ENCODE data around the gene MYO1E. TPM values are rescaled to one million over a fixed set of nuclear protein-coding genes. Genes with fewer than 3 reads are reported as not detected.
"Not testable (repeated sequence)": the region's sequence is repeated elsewhere in the genome, so short reads cannot be mapped to it uniquely, and the experiment has no call there.

The MYO1E gene
- polyA plus RNA-seq, 2 donors, result 39.6 to 43.3 TPM

DNA sequence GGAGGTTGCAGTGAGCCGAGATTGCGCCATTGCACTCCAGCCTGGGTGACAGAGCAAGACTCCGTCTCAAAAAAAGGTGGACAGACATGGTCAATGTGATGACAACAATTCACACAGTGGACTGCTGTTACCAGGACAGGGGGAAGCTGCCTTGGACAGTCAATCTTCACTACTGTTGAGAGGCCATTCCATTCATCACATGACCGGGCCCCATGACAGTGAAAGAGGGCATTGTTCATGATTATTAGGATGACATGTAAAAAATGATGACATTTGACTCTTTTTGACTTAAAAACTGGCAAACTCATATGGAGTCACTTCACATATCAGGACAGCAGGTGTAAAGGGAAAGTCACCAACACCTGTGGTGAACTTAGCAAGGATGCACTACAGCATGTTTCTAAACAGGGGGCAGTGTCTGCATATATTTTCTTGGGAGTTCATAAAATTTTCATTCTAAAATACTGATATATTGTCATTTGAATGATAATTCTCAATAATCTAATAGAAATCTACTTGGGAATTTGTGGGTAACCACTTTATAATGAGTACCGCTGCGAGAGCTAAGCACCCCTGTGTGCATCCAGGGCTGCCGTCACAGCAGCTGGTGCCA, 200.3 kb downstream of the MYO1E start:
- Histone ChIP-seq H3K36me3 (ENCODE audit: control insufficient read depth in 2 of 2, insufficient read depth in 2 of 2, low read length in 1 of 2) (no peaks in the 10 kb centered on the region), H3K4me1 (ENCODE audit: control insufficient read depth in 2 of 2, insufficient read depth in 2 of 2, low read length in 1 of 2) (peaks cover 0 to 4% of the 10 kb centered on the region in 2 donors), H3K4me3 (ENCODE audit: low read depth in 1 of 2, low read length in 2 of 2) (no peak overlapping the region), H3K9me3 (ENCODE audit: control insufficient read depth in 2 of 2, insufficient read depth in 1 of 2, low read depth in 1 of 2, low read length in 1 of 2) (no peaks in the 10 kb centered on the region), H3K27ac (ENCODE audit: low read depth in 2 of 2, low read length in 1 of 2) (no peak overlapping the region), H3K27me3 (ENCODE audit: control insufficient read depth in 1 of 2, insufficient read depth in 2 of 2, low read length in 2 of 2) (no peaks in the 10 kb centered on the region)
- WGBS, 2 donors, result 97 to 98% methylated on average over 7 of the region's 7 CpGs

DNA sequence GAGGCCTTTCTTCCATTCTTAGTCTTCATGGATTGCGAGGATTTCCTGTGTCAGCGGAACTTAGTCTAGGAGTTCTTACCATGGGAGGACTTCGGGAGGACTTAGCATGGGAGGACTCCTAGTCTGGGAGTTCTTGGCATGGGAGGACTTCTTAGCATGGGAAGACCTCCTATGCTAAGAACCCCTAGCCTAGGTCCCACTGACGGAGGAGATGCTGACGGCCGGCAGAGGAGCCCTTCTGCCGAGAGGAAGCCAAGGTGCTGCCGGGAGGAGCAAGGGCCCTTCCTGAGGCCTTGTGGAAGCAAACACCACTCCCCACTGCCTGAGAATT, 201.6 kb downstream of the MYO1E start:
- Histone ChIP-seq H3K4me3 (ENCODE audit: low read depth in 1 of 2, low read length in 2 of 2) (no peak overlapping the region), H3K27me3 (ENCODE audit: control insufficient read depth in 1 of 2, insufficient read depth in 2 of 2, low read length in 2 of 2) (no peaks in the 10 kb centered on the region), H3K4me1 (ENCODE audit: control insufficient read depth in 2 of 2, insufficient read depth in 2 of 2, low read length in 1 of 2) (peaks cover 4% of the 10 kb centered on the region in 2 donors), H3K36me3 (ENCODE audit: control insufficient read depth in 2 of 2, insufficient read depth in 2 of 2, low read length in 1 of 2) (no peaks in the 10 kb centered on the region), H3K27ac (ENCODE audit: low read depth in 2 of 2, low read length in 1 of 2) (peak overlapping the region in 1 of 2 donors; percentile 85), H3K9me3 (ENCODE audit: control insufficient read depth in 2 of 2, insufficient read depth in 1 of 2, low read depth in 1 of 2, low read length in 1 of 2) (no peaks in the 10 kb centered on the region)
- 95 to 97% methylated on average over 8 of the region's 8 CpGs for WGBS, 2 donors

DNA sequence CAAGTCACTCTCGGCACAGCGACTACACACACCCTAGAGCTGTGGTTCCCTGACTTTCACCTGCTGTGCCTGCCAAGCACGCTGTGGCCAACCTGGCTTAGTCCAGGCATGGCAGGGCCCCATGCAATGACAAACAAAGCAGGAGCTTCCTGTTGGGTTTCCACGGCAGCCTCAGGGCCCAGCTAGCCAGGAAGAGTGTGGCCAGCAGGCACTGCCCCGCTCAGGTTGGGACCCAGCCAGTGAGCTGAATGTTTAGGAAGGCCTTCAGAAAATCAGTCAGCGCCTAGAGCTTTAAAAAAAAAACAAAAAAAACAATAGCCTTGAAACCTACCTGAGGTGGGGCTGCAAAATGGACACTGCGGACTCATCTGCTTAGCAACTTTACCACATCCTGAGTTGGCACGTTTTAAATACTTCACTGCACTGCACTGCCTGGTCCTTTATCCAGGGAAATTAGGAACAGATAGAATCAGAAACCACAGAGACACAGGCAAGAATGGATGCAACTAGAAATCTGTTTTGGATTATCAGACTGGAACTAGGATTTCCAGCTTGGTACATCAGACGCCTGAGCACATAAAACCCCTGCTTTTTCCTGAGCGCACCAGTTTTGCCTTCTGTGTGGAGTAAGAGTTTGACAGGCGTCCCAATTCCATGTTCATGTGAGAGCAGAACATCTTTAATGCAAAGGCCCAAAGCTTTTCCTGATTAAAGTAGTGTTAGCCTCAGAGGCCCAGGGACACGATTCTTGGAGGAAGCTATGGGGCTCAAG, 202.2 kb downstream of the MYO1E start:
- Histone ChIP-seq H3K27ac (ENCODE audit: low read depth in 2 of 2, low read length in 1 of 2) (peak overlapping the region; percentile 71 to 85), H3K4me1 (ENCODE audit: control insufficient read depth in 2 of 2, insufficient read depth in 2 of 2, low read length in 1 of 2) (peaks cover 4% of the 10 kb centered on the region in 2 donors), H3K36me3 (ENCODE audit: control insufficient read depth in 2 of 2, insufficient read depth in 2 of 2, low read length in 1 of 2) (no peaks in the 10 kb centered on the region), H3K9me3 (ENCODE audit: control insufficient read depth in 2 of 2, insufficient read depth in 1 of 2, low read depth in 1 of 2, low read length in 1 of 2) (no peaks in the 10 kb centered on the region), H3K27me3 (ENCODE audit: control insufficient read depth in 1 of 2, insufficient read depth in 2 of 2, low read length in 2 of 2) (no peaks in the 10 kb centered on the region), H3K4me3 (ENCODE audit: low read depth in 1 of 2, low read length in 2 of 2) (no peak overlapping the region)
- 51 to 61% methylated on average over 12 of the region's 12 CpGs for WGBS, 2 donors

DNA sequence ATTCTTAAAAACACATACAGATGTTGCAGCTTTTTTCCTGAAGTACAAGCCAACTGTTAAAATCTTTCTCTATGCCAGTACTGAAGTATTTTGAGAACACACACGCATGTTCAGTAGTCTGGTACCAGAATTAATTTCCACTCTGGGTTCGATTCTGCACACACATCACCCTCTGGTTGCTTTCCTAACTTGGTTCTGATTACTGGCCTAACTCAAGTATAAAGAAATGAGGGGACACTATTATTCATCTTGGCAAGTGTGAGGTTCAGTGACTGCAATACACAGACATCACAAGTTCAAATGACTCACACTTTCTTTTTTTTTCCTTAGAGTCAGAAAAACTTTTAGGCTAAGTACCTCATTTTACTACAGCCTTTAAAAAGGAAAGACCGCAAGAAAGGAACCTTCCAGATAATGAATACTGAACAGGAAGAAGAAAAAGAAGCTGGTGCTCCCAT, 203.4 kb downstream of the MYO1E start:
- H3K9me3 ChIP-seq (ENCODE audit: control insufficient read depth in 2 of 2, insufficient read depth in 1 of 2, low read depth in 1 of 2, low read length in 1 of 2), result no peaks in the 10 kb centered on the region
- H3K4me1 ChIP-seq (ENCODE audit: control insufficient read depth in 2 of 2, insufficient read depth in 2 of 2, low read length in 1 of 2), result peaks cover 8 to 10% of the 10 kb centered on the region in 2 donors
- H3K27me3 ChIP-seq (ENCODE audit: control insufficient read depth in 1 of 2, insufficient read depth in 2 of 2, low read length in 2 of 2), result no peaks in the 10 kb centered on the region
- no peak overlapping the region for H3K4me3 ChIP-seq (ENCODE audit: low read depth in 1 of 2, low read length in 2 of 2)
- WGBS, 2 donors, result 64 to 75% methylated on average over 3 of the region's 3 CpGs
- no peaks in the 10 kb centered on the region for H3K36me3 ChIP-seq (ENCODE audit: control insufficient read depth in 2 of 2, insufficient read depth in 2 of 2, low read length in 1 of 2)
- peak overlapping the region in 1 of 2 donors; percentile 71 for H3K27ac ChIP-seq (ENCODE audit: low read depth in 2 of 2, low read length in 1 of 2)

DNA sequence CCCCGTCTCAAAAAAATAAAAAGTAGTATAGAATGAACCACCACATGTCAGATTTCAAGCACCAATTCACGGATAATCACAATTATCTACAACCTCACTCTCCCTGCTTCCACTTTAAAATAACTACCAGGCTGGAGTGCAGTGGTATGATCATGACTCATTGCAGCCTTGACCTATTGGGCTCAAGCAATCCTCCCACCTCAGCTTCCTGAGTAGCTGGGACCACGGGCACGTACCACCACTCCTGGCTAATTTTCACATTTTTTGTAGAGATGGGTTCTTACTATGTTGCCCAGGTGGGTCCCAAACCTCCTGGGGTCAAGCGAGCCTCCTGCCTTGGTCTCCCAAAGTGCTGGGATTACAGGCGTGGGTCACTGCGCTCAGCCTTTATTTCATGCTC, 204.1 kb downstream of the MYO1E start:
- H3K36me3 ChIP-seq (ENCODE audit: control insufficient read depth in 2 of 2, insufficient read depth in 2 of 2, low read length in 1 of 2), result no peaks in the 10 kb centered on the region
- H3K4me3 ChIP-seq (ENCODE audit: low read depth in 1 of 2, low read length in 2 of 2), result no peak overlapping the region
- no peaks in the 10 kb centered on the region for H3K9me3 ChIP-seq (ENCODE audit: control insufficient read depth in 2 of 2, insufficient read depth in 1 of 2, low read depth in 1 of 2, low read length in 1 of 2)
- H3K27ac ChIP-seq (ENCODE audit: low read depth in 2 of 2, low read length in 1 of 2), result no peak overlapping the region
- no peaks in the 10 kb centered on the region for H3K27me3 ChIP-seq (ENCODE audit: control insufficient read depth in 1 of 2, insufficient read depth in 2 of 2, low read length in 2 of 2)
- H3K4me1 ChIP-seq (ENCODE audit: control insufficient read depth in 2 of 2, insufficient read depth in 2 of 2, low read length in 1 of 2), result peaks cover 8 to 10% of the 10 kb centered on the region in 2 donors
- WGBS, 2 donors, result 85 to 90% methylated on average over 7 of the region's 7 CpGs

DNA sequence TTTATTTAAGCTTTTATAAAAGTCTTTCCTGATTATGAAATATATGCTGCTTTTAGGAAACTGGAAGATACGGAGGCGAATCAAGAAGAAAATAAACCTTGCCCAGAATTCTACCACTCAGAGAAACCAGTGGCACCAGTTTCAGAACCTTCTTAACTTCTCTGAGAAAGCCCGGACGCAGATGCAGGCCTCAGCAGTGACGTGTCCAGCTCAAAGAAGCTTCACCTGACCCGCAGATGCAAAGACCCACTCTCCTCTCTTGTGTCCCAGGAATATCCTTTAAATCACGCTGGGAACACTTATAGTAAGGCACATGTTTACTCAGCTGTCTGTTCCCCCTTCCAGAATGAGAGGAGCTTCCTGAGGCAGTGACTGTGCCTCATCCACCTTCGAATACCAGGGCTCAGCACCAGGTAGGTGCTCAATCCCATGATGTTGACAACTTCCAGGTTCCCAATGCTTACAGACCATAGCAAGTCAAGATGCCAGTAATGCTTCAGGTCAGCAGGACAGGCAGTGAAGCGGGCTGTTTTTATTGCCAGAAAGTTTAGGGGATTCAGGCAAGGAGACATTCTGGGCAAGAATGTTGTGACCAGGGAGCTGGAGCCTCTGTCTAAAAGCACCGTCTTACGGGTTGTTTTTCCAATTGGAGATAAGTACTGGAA, 205.9 kb downstream of the MYO1E start:
- 57 to 62% methylated on average over 11 of the region's 11 CpGs for WGBS, 2 donors
- Histone ChIP-seq H3K27ac (ENCODE audit: low read depth in 2 of 2, low read length in 1 of 2) (peak overlapping the region; percentile 61 to 89), H3K36me3 (ENCODE audit: control insufficient read depth in 2 of 2, insufficient read depth in 2 of 2, low read length in 1 of 2) (peaks cover 0 to 2% of the 10 kb centered on the region in 2 donors)

DNA sequence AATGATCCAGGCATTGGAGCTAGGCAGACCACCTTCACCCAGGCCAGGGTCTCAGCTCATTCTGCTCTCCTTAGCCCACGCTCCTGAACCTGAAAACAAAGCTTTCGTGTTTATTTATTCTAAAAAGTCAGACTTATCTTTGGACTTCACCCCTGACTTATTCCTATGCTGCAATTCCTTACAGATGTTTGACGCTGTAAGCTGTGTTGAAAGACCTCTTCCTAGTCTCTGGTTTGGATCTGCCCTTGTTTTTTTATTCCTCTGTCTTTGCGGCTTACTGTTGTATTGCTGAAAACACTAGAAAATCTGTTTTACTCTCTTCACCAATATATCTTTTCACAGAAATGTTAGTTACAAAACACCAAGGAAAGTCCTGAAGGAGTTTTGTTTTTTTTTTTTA, 206.5 kb downstream of the MYO1E start:
- Histone ChIP-seq H3K27ac (ENCODE audit: low read depth in 2 of 2, low read length in 1 of 2) (peak overlapping the region; percentile 74 to 96), H3K36me3 (ENCODE audit: control insufficient read depth in 2 of 2, insufficient read depth in 2 of 2, low read length in 1 of 2) (peaks cover 2 to 3% of the 10 kb centered on the region in 2 donors)
- 48 to 50% methylated on average over 4 of the region's 4 CpGs for WGBS, 2 donors

More for the DNA sequence above, 205.9 kb downstream of the MYO1E start:
- Histone ChIP-seq H3K27me3 (ENCODE audit: control insufficient read depth in 1 of 2, insufficient read depth in 2 of 2, low read length in 2 of 2) (no peaks in the 10 kb centered on the region), H3K9me3 (ENCODE audit: control insufficient read depth in 2 of 2, insufficient read depth in 1 of 2, low read depth in 1 of 2, low read length in 1 of 2) (no peaks in the 10 kb centered on the region), H3K4me3 (ENCODE audit: low read depth in 1 of 2, low read length in 2 of 2) (no peak overlapping the region), H3K4me1 (ENCODE audit: control insufficient read depth in 2 of 2, insufficient read depth in 2 of 2, low read length in 1 of 2) (peaks cover 8 to 10% of the 10 kb centered on the region in 2 donors)

DNA sequence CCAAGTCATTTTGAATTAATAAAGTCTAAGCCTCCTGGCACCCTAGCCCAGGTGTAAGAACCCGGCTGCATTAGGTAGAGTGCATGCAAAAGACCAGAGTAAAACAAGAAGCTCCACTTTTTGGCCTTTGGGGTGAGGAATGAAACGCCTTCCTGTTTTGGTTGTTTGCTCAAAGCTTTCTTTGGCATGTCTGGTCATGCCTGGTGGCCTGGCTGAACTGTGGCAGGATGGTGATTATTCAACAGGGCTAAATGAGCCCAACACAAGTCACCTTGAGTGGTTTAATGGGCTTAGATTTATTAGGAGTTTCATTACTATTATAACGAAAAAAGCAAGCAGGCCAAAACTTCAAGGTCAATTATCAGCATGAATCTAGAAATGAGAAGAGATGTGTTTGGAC, 206.9 kb downstream of the MYO1E start:
- 45 to 54% methylated on average over 3 of the region's 3 CpGs for WGBS, 2 donors
- Histone ChIP-seq H3K4me1 (ENCODE audit: control insufficient read depth in 2 of 2, insufficient read depth in 2 of 2, low read length in 1 of 2) (peaks cover 8 to 10% of the 10 kb centered on the region in 2 donors), H3K4me3 (ENCODE audit: low read depth in 1 of 2, low read length in 2 of 2) (no peak overlapping the region), H3K27ac (ENCODE audit: low read depth in 2 of 2, low read length in 1 of 2) (peak overlapping the region; percentile 74 to 96), H3K27me3 (ENCODE audit: control insufficient read depth in 1 of 2, insufficient read depth in 2 of 2, low read length in 2 of 2) (no peaks in the 10 kb centered on the region), H3K36me3 (ENCODE audit: control insufficient read depth in 2 of 2, insufficient read depth in 2 of 2, low read length in 1 of 2) (peaks cover 2 to 8% of the 10 kb centered on the region in 2 donors), H3K9me3 (ENCODE audit: control insufficient read depth in 2 of 2, insufficient read depth in 1 of 2, low read depth in 1 of 2, low read length in 1 of 2) (no peaks in the 10 kb centered on the region)

More for the DNA sequence above, 206.5 kb downstream of the MYO1E start:
- Histone ChIP-seq H3K4me1 (ENCODE audit: control insufficient read depth in 2 of 2, insufficient read depth in 2 of 2, low read length in 1 of 2) (peaks cover 8 to 10% of the 10 kb centered on the region in 2 donors), H3K4me3 (ENCODE audit: low read depth in 1 of 2, low read length in 2 of 2) (no peak overlapping the region), H3K9me3 (ENCODE audit: control insufficient read depth in 2 of 2, insufficient read depth in 1 of 2, low read depth in 1 of 2, low read length in 1 of 2) (no peaks in the 10 kb centered on the region), H3K27me3 (ENCODE audit: control insufficient read depth in 1 of 2, insufficient read depth in 2 of 2, low read length in 2 of 2) (no peaks in the 10 kb centered on the region)

DNA sequence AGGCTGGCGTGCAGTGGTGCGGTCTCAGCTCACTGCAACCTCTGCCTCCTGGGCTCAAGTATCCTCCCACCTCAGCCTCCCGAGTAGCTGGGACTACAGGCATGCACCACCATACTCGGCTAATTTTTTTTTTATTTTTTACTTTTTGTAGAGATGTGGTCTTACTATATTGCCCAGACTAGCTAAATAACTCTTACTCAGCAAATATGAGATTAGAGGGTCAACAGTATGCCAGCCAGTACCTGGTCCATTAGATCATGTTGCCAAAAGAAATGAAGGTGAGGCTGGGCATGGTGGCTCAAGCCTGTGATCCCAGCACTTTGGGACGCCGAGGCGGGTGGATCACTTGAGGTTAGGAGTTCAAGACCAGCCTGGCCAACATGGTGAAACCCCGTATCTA, 210.6 kb downstream of the MYO1E start:
- not testable (repeated sequence) for H3K36me3 ChIP-seq (ENCODE audit: control insufficient read depth in 2 of 2, insufficient read depth in 2 of 2, low read length in 1 of 2); H3K27me3 ChIP-seq (ENCODE audit: control insufficient read depth in 1 of 2, insufficient read depth in 2 of 2, low read length in 2 of 2)
- 97% methylated on average over 8 of the region's 8 CpGs for WGBS, 2 donors

More for the DNA sequence above, 210.6 kb downstream of the MYO1E start:
- H3K4me1 ChIP-seq (ENCODE audit: control insufficient read depth in 2 of 2, insufficient read depth in 2 of 2, low read length in 1 of 2), result peaks cover 6 to 11% of the 10 kb centered on the region in 2 donors
- H3K27ac ChIP-seq (ENCODE audit: low read depth in 2 of 2, low read length in 1 of 2); H3K4me3 ChIP-seq (ENCODE audit: low read depth in 1 of 2, low read length in 2 of 2); H3K9me3 ChIP-seq (ENCODE audit: control insufficient read depth in 2 of 2, insufficient read depth in 1 of 2, low read depth in 1 of 2, low read length in 1 of 2): not testable (repeated sequence)
